DOHH2 (cell line): ENCODE measurements around the gene SPRN.

ENCODE experiments used
- H3F3A ChIP-seq: fragments of 200-600 bp; sonication (generic), shearing (Covaris generic); 2 replicates; pipeline ENCODE4 v1.6.0; 2016; ENCODE audit warnings: antibody characterized with exemption, mild to moderate bottlenecking; ENCODE audit not compliant: control insufficient read depth, insufficient read depth
- H3K27ac ChIP-seq: fragments of 200-600 bp; sonication (generic); 2 replicates; pipeline ENCODE4 v1.5.1; 2014; ENCODE audit warnings: low read depth, mild to moderate bottlenecking, low read length, moderate library complexity
- H3K27me3 ChIP-seq: fragments of 200-600 bp; sonication (generic); 2 replicates; pipeline ENCODE4 v1.6.1; 2014; ENCODE audit warnings: mild to moderate bottlenecking, low read length, mixed read lengths; ENCODE audit not compliant: control insufficient read depth
- H3K36me3 ChIP-seq: fragments of 200-600 bp; sonication (generic); 2 replicates; pipeline ENCODE4 v1.6.1; 2014; ENCODE audit warnings: mild to moderate bottlenecking, low read length, moderate library complexity, mixed read lengths; ENCODE audit not compliant: control insufficient read depth
- H3K4me1 ChIP-seq: fragments of 200-600 bp; sonication (generic); 2 replicates; pipeline ENCODE4 v1.6.1; 2014; ENCODE audit warnings: mild to moderate bottlenecking, low read length, mixed read lengths; ENCODE audit not compliant: control insufficient read depth
- H3K4me2 ChIP-seq: fragments of 200-600 bp; sonication (generic); 2 replicates; pipeline ENCODE4 v1.6.0; 2014; ENCODE audit warnings: mild to moderate bottlenecking, low read length, moderate library complexity
- H3K4me3 ChIP-seq: fragments of 200-600 bp; sonication (generic); 2 replicates; pipeline ENCODE4 v1.5.1; 2014; ENCODE audit warnings: mild to moderate bottlenecking, low read length, mixed read lengths
- H3K79me2 ChIP-seq: fragments of 200-600 bp; sonication (generic); 2 replicates; pipeline ENCODE4 v1.6.1; 2014; ENCODE audit warnings: mild to moderate bottlenecking, low read length, mixed read lengths; ENCODE audit not compliant: control insufficient read depth
- H3K9me2 ChIP-seq: fragments of 200-600 bp; sonication (generic); replicated peaks from 2 replicates; pipeline ENCODE4 v1.6.1; 2014; ENCODE audit warnings: mild to moderate bottlenecking, low read length, mixed read lengths; ENCODE audit not compliant: control insufficient read depth
- H3K9me3 ChIP-seq: fragments of 200-600 bp; sonication (generic); 2 replicates; pipeline ENCODE4 v1.6.1; 2014; ENCODE audit warnings: antibody characterized with exemption, low read length, mixed read lengths; ENCODE audit not compliant: control insufficient read depth, insufficient read depth
- H4K20me1 ChIP-seq: fragments of 200-600 bp; sonication (generic); 2 replicates; pipeline ENCODE4 v1.6.0; 2014; ENCODE audit warnings: low read depth, mild to moderate bottlenecking, antibody characterized with exemption, low read length, moderate library complexity; ENCODE audit not compliant: control insufficient read depth, insufficient read depth
- EZH2phosphoT487 ChIP-seq: fragments of 200-600 bp; sonication (generic); IDR thresholded peaks from 2 replicates; pipeline ENCODE4 v1.6.1; 2017; ENCODE audit warnings: borderline replicate concordance, mild to moderate bottlenecking, antibody characterized with exemption, low read length, moderate library complexity, mixed read lengths
- TF ChIP-seq, protein P1 (sequence below): fragments of 200-600 bp; sonication (generic); IDR thresholded peaks from one replicate; pipeline ENCODE4 v1.5.1; 2014; ENCODE audit warnings: antibody characterized with exemption, mild to moderate bottlenecking, low read depth, low read length; ENCODE audit not compliant: poor library complexity, severe bottlenecking

Gene SPRN

DNA sequence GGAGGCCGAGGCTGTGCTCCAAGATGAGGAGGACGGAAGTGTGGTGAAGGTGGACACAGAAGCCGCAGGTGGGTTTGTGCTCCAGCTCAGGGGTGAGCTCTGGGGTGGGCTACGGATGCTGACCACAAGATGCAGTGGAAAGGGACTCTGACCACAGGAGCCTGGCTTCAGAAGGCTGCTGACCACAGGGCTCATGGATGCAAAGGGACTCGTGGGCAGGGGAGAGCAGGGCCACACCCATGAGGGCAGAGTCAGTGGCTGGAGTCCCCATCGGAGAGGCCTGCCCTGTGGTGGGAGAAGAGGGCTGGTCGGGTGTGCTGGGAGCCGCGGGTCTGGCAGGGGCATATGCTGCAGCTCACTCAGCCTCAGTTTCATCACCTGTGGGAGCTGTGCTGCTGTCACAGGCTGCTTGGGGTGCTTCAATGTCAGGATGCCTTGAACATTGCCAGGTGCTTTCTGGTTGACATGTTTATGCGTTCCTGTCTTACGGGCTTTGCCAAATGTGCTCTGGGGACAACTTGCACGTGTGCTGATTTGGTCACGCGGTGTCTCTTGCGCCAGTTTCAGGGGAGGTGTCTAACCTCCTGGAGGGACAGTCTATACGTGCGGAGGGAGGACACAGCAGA lies 43.0 kb upstream of the SPRN start:
- Histone ChIP-seq H3K79me2 (no peaks in the 10 kb centered on the region), H3K4me3 (no peak overlapping the region), H3K9me3 (no peaks in the 10 kb centered on the region), H3F3A (no peaks in the 10 kb centered on the region), H3K27ac (no peak overlapping the region), H3K4me2 (no peak overlapping the region), H3K36me3 (no peaks in the 10 kb centered on the region), H4K20me1 (no peaks in the 10 kb centered on the region), H3K27me3 (no peaks in the 10 kb centered on the region), H3K4me1 (no peaks in the 10 kb centered on the region), H3K9me2 (no peaks in the 10 kb centered on the region)
- TF ChIP-seq EZH2phosphoT487: no peak
- TF ChIP-seq, protein P1, sequence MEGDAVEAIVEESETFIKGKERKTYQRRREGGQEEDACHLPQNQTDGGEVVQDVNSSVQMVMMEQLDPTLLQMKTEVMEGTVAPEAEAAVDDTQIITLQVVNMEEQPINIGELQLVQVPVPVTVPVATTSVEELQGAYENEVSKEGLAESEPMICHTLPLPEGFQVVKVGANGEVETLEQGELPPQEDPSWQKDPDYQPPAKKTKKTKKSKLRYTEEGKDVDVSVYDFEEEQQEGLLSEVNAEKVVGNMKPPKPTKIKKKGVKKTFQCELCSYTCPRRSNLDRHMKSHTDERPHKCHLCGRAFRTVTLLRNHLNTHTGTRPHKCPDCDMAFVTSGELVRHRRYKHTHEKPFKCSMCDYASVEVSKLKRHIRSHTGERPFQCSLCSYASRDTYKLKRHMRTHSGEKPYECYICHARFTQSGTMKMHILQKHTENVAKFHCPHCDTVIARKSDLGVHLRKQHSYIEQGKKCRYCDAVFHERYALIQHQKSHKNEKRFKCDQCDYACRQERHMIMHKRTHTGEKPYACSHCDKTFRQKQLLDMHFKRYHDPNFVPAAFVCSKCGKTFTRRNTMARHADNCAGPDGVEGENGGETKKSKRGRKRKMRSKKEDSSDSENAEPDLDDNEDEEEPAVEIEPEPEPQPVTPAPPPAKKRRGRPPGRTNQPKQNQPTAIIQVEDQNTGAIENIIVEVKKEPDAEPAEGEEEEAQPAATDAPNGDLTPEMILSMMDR: no peak

DNA sequence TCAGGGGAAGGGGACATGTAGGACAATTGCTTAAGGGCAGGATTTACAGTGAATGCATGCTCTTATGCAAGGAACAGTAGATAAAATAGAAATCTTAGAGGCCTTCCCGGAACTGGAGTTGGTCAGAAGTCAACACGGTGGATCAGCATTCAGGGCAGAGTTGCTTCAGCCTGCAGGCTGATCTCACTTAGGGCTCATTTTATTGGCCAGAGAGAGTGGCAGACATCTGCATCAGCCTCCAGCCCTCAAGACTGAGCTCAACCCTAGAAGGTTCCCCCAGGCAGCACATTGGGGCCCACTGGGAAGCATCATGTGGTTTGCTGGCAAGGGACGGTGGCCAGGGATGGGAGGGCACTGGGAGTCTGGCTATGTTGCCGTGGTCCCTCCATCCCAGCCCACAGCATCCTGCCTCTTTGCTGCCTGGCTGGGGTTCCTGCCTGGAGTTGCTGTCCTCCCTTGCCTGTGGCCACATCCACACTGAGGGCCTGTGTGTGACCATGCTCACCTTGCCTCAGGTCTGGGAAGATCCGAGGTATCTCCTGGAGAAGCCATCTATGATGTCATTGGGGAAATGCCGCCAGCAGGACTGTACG lies 42.4 kb upstream of the SPRN start:
- H3K27ac ChIP-seq: no peak overlapping the region
- H3K4me2 ChIP-seq: no peak overlapping the region
- H3K79me2 ChIP-seq: no peaks in the 10 kb centered on the region
- H3F3A ChIP-seq: no peaks in the 10 kb centered on the region
- H3K4me3 ChIP-seq: no peak overlapping the region
- TF ChIP-seq, protein P1: no peak
- no peak for TF ChIP-seq EZH2phosphoT487
- no peaks in the 10 kb centered on the region for H3K27me3 ChIP-seq
- H3K9me3 ChIP-seq: no peaks in the 10 kb centered on the region
- H4K20me1 ChIP-seq: no peaks in the 10 kb centered on the region
- H3K4me1 ChIP-seq: no peaks in the 10 kb centered on the region
- H3K36me3 ChIP-seq: no peaks in the 10 kb centered on the region
- no peaks in the 10 kb centered on the region for H3K9me2 ChIP-seq

DNA sequence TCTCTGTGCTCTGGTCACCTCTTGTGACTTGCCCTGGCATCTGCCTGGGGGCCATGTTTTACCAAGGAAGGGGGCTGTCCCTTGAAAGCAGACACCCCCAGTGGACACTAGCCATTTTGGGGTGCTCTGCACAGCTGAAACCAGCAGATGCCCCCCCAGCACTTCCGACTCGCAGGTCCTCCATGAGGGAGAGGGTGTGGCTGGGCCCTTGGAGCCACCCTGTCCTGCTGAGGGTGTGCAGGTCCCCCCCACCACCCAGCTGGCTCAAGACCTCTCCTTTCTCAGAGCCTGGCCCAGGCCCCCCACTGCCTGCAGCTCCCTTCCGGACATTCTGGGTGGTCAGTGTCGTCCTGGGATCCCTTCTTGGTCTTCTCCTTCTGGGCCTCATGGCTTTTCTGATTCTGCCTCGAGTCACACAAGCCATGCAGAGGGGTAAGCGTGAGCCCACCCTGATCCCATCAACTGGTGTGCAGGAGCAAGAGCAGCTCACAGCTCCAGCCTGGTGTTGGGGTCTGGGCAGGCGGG lies 41.6 kb upstream of the SPRN start:
- Histone ChIP-seq H3F3A (no peaks in the 10 kb centered on the region), H3K36me3 (no peaks in the 10 kb centered on the region), H3K4me2 (no peak overlapping the region), H3K9me2 (no peaks in the 10 kb centered on the region), H3K27me3 (no peaks in the 10 kb centered on the region), H4K20me1 (no peaks in the 10 kb centered on the region), H3K9me3 (no peaks in the 10 kb centered on the region), H3K79me2 (no peaks in the 10 kb centered on the region), H3K4me1 (no peaks in the 10 kb centered on the region), H3K4me3 (no peak overlapping the region), H3K27ac (no peak overlapping the region)
- TF ChIP-seq, protein P1: no peak
- no peak for TF ChIP-seq EZH2phosphoT487
